GOT3 (cell line): ENCODE data around the gene DNAJC9.
"Not testable (repeated sequence)": the region's sequence is repeated elsewhere in the genome, so short reads cannot be mapped to it uniquely, and the experiment has no call there.

Experiments used
- DNase-seq: peaks from one replicate; lab custom pipeline; 2025; ENCODE audit warnings: mixed read lengths; lab: John Stamatoyannopoulos, UW

The DNAJC9 gene

GRCh38 chr10:73246646-73247508 lies at the start of gene DNAJC9:
Gene DNAJC9, minus strand, starts transcription at chr10:73247255. Its CDS starts 66 bp downstream, at chr10:73247189.
- DNase-seq: peak; percentile 71

- no peak for DNase-seq
Measured at GRCh38 chr10:73293461-73293860, 46.4 kb upstream of the DNAJC9 start.

- DNase-seq: no peak
Measured at GRCh38 chr10:73289958-73290357, 42.9 kb upstream of the DNAJC9 start.

- no peak for DNase-seq
Measured at GRCh38 chr10:73287441-73287840, 40.4 kb upstream of the DNAJC9 start.

GRCh38 chr10:73281097-73281496 lies 34.0 kb upstream of the DNAJC9 start:
- no peak for DNase-seq

- DNase-seq: no peak
Measured at GRCh38 chr10:73264423-73264822, 17.4 kb upstream of the DNAJC9 start.

GRCh38 chr10:73263693-73264347 lies 16.8 kb upstream of the DNAJC9 start:
- DNase-seq: no peak

- DNase-seq: no peak
Measured at GRCh38 chr10:73262880-73263555, 16.0 kb upstream of the DNAJC9 start.

GRCh38 chr10:73262105-73262730 lies 15.2 kb upstream of the DNAJC9 start:
- DNase-seq: no peak

- no peak for DNase-seq
Measured at GRCh38 chr10:73261362-73261995, 14.4 kb upstream of the DNAJC9 start.

- DNase-seq: not testable (repeated sequence)
Measured at GRCh38 chr10:73258612-73259011, 11.6 kb upstream of the DNAJC9 start.

- no peak for DNase-seq
Measured at GRCh38 chr10:73253225-73253555, 6.1 kb upstream of the DNAJC9 start.

GRCh38 chr10:73252445-73253224 lies 5.6 kb upstream of the DNAJC9 start, which contains the start of gene MRPS16:
Gene MRPS16, minus strand, starts transcription at chr10:73252644. Its CDS starts 162 bp downstream, at chr10:73252482.
- DNase-seq: peak; percentile 74

GRCh38 chr10:73251683-73252444 lies 4.8 kb upstream of the DNAJC9 start:
- no peak for DNase-seq

GRCh38 chr10:73248259-73248724 lies 1.2 kb upstream of the DNAJC9 start:
- DNase-seq: no peak

- DNase-seq: no peak
Measured at GRCh38 chr10:73247509-73248258, 629 bp upstream of the DNAJC9 start.

GRCh38 chr10:73246322-73246645 lies 771 bp downstream of the DNAJC9 start:
- no peak for DNase-seq

- no peak for DNase-seq
Measured at GRCh38 chr10:73244866-73245477, 2.1 kb downstream of the DNAJC9 start.

- no peak for DNase-seq
Measured at GRCh38 chr10:73239908-73240307, 7.1 kb downstream of the DNAJC9 start.
